NB4 (cell line): ENCODE results near the gene FIBCD1.

Experiments
- CTCF ChIP-seq: IDR thresholded peaks from one replicate; pipeline ENCODE4 v1.5.1; 2012; ENCODE audit warnings: low read depth, low read length
- MAX ChIP-seq: IDR thresholded peaks from 2 replicates; pipeline ENCODE4 v1.6.1; 2011; ENCODE audit warnings: low read depth, low read length
- MYC ChIP-seq: IDR thresholded peaks from 2 replicates; pipeline ENCODE4 v1.6.1; 2011; ENCODE audit warnings: low read depth, low read length
- POLR2A ChIP-seq: IDR thresholded peaks from 2 replicates; pipeline ENCODE4 v1.6.1; 2011; ENCODE audit warnings: mild to moderate bottlenecking; ENCODE audit not compliant: insufficient read length; ENCODE audit errors: extremely low read depth

- no peak for TF ChIP-seq POLR2A
- TF ChIP-seq CTCF, result no peak
- TF ChIP-seq MAX, result no peak
- no peak for TF ChIP-seq MYC
Measured at GRCh38 chr9:130913599-130914416, 25.2 kb downstream of the FIBCD1 start.
